Panc1 (cell line): ENCODE measurements around the gene KREMEN2. TPM values are rescaled to one million over a fixed set of nuclear protein-coding genes. Genes with fewer than 3 reads are reported as not detected.

ENCODE experiments used
- ATAC-seq: fragments of 200-7000 bp; cut with Tn5 transposase; 2 replicates; pipeline ENCODE4 v1.9.1; 2020; ENCODE audit warnings: mild to moderate bottlenecking, moderate library complexity
- BruUV-seq: library from RNA; stranded (reverse); fragments of 400-500 nt; replicated peaks from 2 replicates; lab custom pipeline; 2021; lab: Mats Ljungman, UMichigan
- CTCF ChIA-PET: fragments of 300-600 bp; sonication (Branson Sonifier 250); formaldehyde crosslinking; loops from one replicate; lab custom pipeline; 2022; ENCODE audit warnings: antibody characterized with exemption; lab: Charles Lee
- POLR2A ChIA-PET: fragments of 300-600 bp; sonication (Branson Sonifier 250); formaldehyde crosslinking; loops from one replicate; lab custom pipeline; 2022; ENCODE audit warnings: antibody characterized with exemption; lab: Charles Lee
- DNase-seq: peaks from one replicate; pipeline ENCODE4 v3.0.0-alpha.2; 2010; ENCODE audit warnings: low read depth, low spot score
- H3K27ac ChIP-seq: 2 replicates; pipeline ENCODE4 v1.5.1; 2011; ENCODE audit warnings: mild to moderate bottlenecking, low read length, inconsistent platforms
- H3K27me3 ChIP-seq: fragments of 200-500 bp; sonication (Bioruptor generic); 2 replicates; pipeline ENCODE4 v1.6.0; 2014; ENCODE audit warnings: low read length, inconsistent platforms; ENCODE audit not compliant: control insufficient read depth, insufficient read depth
- H3K36me3 ChIP-seq: fragments of 200-500 bp; sonication (Bioruptor generic); 2 replicates; pipeline ENCODE4 v1.5.1; 2014; ENCODE audit warnings: inconsistent platforms, mild to moderate bottlenecking, low read length, moderate library complexity; ENCODE audit not compliant: control insufficient read depth, insufficient read depth
- H3K4me1 ChIP-seq: 2 replicates; pipeline ENCODE4 v1.5.1; 2011; ENCODE audit warnings: inconsistent platforms, mild to moderate bottlenecking, low read length, moderate library complexity; ENCODE audit not compliant: control insufficient read depth, insufficient read depth
- H3K4me3 ChIP-seq, 2 experiments: 2 replicates each; pipeline ENCODE4 v1.5.1; 2011 to 2012; ENCODE audit warnings: low read depth in 2 of 2, low read length in 2 of 2, mild to moderate bottlenecking in 2 of 2, inconsistent platforms in 1 of 2, moderate library complexity in 1 of 2
- H3K9me3 ChIP-seq: fragments of 200-500 bp; sonication (Bioruptor generic); 2 replicates; pipeline ENCODE4 v1.5.1; 2014; ENCODE audit warnings: low read depth, mild to moderate bottlenecking, inconsistent platforms, low read length, moderate library complexity; ENCODE audit not compliant: control insufficient read depth, insufficient read depth
- CTCF ChIP-seq: fragments of 450-650 bp; IDR thresholded peaks from 2 replicates; pipeline ENCODE4 v1.5.1; 2017; ENCODE audit warnings: mild to moderate bottlenecking
- POLR2AphosphoS5 ChIP-seq: IDR thresholded peaks from 2 replicates; pipeline ENCODE4 v1.6.1; 2012; ENCODE audit warnings: mild to moderate bottlenecking, low read depth, low read length, moderate library complexity
- REST ChIP-seq, 2 experiments: IDR thresholded peaks; 2 replicates each; pipeline ENCODE4 v1.6.1; 2011 to 2012; ENCODE audit warnings: low read depth in 2 of 2, control low read depth in 1 of 2, low read length in 1 of 2, mild to moderate bottlenecking in 1 of 2, moderate library complexity in 1 of 2; ENCODE audit not compliant: insufficient read depth in 1 of 2
- SIN3A ChIP-seq: IDR thresholded peaks from 2 replicates; pipeline ENCODE4 v1.6.1; 2012; ENCODE audit warnings: low read depth, mild to moderate bottlenecking, low read length, moderate library complexity, borderline replicate concordance; ENCODE audit not compliant: insufficient read depth
- TCF7L2 ChIP-seq: IDR thresholded peaks from 2 replicates; pipeline ENCODE4 v1.6.1; 2011; ENCODE audit warnings: mild to moderate bottlenecking, low read depth, low read length, inconsistent platforms
- in situ Hi-C: cut with HindIII; loops from 2 replicates; pipeline ENCODE4 v1.10.0; 2016; ENCODE audit warnings: low sequenced_read_pairs, low pct_unique_long_range_greater_than_20kb
- intact Hi-C: fragments of 100-400 bp; cut with micrococcal nuclease; formaldehyde crosslinking; loops from one replicate; pipeline ENCODE4 v1.10.0; 2022; ENCODE audit not compliant: unreplicated experiment
- total RNA-seq: library from RNA; stranded (reverse); gene quantifications from one replicate; pipeline ENCODE4 v1.2.1, GENCODE V29; 2021; ENCODE audit not compliant: unreplicated experiment

KREMEN2 gene
- total RNA-seq, 1 experiment from 2014 or later = 10.8 TPM

DNA sequence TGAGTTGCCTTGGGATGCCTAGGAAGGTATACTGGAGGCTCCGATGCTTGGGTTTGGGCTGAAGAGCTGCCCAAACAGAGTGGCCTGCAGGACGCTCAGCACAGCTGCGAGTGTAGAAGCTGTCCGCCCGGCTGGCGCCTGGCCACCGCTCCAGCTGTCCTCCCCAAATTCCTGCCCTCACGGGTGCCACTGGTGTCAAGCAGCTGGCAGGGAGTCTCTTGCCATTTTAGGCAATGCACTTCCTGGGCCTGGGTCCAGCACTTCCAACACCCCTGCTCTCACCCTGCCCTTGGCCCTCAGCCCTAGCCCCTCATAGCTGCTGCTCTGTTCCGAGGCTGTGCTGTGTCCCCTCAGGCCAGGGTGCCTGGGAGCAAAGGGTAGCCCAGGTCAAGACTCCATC, 21.4 kb downstream of the KREMEN2 start:
- no peak for DNase-seq
- in situ Hi-C loops (no loop called here), intact Hi-C loops (no loop called here)
- TF ChIP-seq TCF7L2 = no peak
- TF ChIP-seq SIN3A = no peak
- no peak for TF ChIP-seq REST (IDR thresholded peaks at IDR 0.05; ENCODE audit: insufficient read depth in 1 of 2, low read depth in 2 of 2, low read length in 1 of 2)
- TF ChIP-seq POLR2AphosphoS5 = no peak
- TF ChIP-seq CTCF = no peak
- H3K4me1 ChIP-seq = peaks cover 20% of the 10 kb centered on the region
- no peak for ATAC-seq
- H3K9me3 ChIP-seq = no peaks in the 10 kb centered on the region
- H3K4me3 ChIP-seq = no peak overlapping the region
- H3K36me3 ChIP-seq = no peaks in the 10 kb centered on the region
- ChIA-PET POLR2A (interaction anchor here (0.5 kb wide), 1 partner anchor 53 kb away, joined by 3 read pairs; no protein-coding TSS in a partner anchor), CTCF (no interaction called here)
- no peaks in the 10 kb centered on the region for H3K27me3 ChIP-seq
- no TSS peak for BruUV-seq
- no peak overlapping the region for H3K27ac ChIP-seq

GRCh38 chr16:2985893-2986355, 21.8 kb downstream of the KREMEN2 start:
- in situ Hi-C loops (no loop called here), intact Hi-C loops (no loop called here)
- Histone ChIP-seq H3K4me1 (peaks cover 16% of the 10 kb centered on the region), H3K9me3 (no peaks in the 10 kb centered on the region), H3K4me3 (no peak overlapping the region), H3K36me3 (no peaks in the 10 kb centered on the region), H3K27ac (no peak overlapping the region), H3K27me3 (no peaks in the 10 kb centered on the region)
- ChIA-PET CTCF (interaction anchor here (0.6 kb wide), 1 partner anchor 65 kb away, joined by 3 read pairs; no protein-coding TSS in a partner anchor), POLR2A (interaction anchor here (0.5 kb wide), 1 partner anchor 54 kb away, joined by 3 read pairs; no protein-coding TSS in a partner anchor)
- no peak for DNase-seq
- TF ChIP-seq SIN3A = no peak
- TF ChIP-seq POLR2AphosphoS5 = no peak
- no peak for TF ChIP-seq REST (IDR thresholded peaks at IDR 0.05; ENCODE audit: insufficient read depth in 1 of 2, low read depth in 2 of 2, low read length in 1 of 2)
- no peak for TF ChIP-seq CTCF
- no peak for TF ChIP-seq TCF7L2
- no TSS peak for BruUV-seq
- no peak for ATAC-seq
